ENCODE measurements around the gene CSTA.

Gene CSTA

GRCh38 chr3:122382888-122383666, 58.0 kb downstream of the CSTA start, which contains the start of gene MIX23:
MIX23 (minus strand) TSS chr3:122383231; CDS start chr3:122383224, 7 bp downstream.
- DNase-seq = peak; percentile 95

GRCh38 chr3:122383771-122384697, 59.0 kb downstream of the CSTA start, which contains the start of gene FAM162A:
FAM162A (plus strand) TSS chr3:122384182; CDS start chr3:122384266, 84 bp downstream.
- DNase-seq = peak; percentile 99

GRCh38 chr3:122387709-122388108, 62.7 kb downstream of the CSTA start:
- DNase-seq = no peak

- DNase-seq = no peak
These were observed 64.1 kb downstream of the CSTA start for GRCh38 chr3:122389197-122389596.

GRCh38 chr3:122389892-122390291, 64.8 kb downstream of the CSTA start:
- no peak for DNase-seq

- no peak for DNase-seq
These were observed 65.6 kb downstream of the CSTA start for GRCh38 chr3:122390665-122391064.
